HG02763 (cell line): Measurements from ENCODE around the gene TRIM13.
"Not testable (repeated sequence)": the region's sequence is repeated elsewhere in the genome, so short reads cannot be mapped to it uniquely, and the experiment has no call there.

Experiments used
- ATAC-seq: cut with Tn5 transposase; IDR thresholded peaks from one replicate; pipeline ENCODE4 v1.9.1; 2021; ENCODE audit warnings: mild to moderate bottlenecking, moderate library complexity; ENCODE audit not compliant: unreplicated experiment

TRIM13 gene, protein sequence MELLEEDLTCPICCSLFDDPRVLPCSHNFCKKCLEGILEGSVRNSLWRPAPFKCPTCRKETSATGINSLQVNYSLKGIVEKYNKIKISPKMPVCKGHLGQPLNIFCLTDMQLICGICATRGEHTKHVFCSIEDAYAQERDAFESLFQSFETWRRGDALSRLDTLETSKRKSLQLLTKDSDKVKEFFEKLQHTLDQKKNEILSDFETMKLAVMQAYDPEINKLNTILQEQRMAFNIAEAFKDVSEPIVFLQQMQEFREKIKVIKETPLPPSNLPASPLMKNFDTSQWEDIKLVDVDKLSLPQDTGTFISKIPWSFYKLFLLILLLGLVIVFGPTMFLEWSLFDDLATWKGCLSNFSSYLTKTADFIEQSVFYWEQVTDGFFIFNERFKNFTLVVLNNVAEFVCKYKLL

DNA sequence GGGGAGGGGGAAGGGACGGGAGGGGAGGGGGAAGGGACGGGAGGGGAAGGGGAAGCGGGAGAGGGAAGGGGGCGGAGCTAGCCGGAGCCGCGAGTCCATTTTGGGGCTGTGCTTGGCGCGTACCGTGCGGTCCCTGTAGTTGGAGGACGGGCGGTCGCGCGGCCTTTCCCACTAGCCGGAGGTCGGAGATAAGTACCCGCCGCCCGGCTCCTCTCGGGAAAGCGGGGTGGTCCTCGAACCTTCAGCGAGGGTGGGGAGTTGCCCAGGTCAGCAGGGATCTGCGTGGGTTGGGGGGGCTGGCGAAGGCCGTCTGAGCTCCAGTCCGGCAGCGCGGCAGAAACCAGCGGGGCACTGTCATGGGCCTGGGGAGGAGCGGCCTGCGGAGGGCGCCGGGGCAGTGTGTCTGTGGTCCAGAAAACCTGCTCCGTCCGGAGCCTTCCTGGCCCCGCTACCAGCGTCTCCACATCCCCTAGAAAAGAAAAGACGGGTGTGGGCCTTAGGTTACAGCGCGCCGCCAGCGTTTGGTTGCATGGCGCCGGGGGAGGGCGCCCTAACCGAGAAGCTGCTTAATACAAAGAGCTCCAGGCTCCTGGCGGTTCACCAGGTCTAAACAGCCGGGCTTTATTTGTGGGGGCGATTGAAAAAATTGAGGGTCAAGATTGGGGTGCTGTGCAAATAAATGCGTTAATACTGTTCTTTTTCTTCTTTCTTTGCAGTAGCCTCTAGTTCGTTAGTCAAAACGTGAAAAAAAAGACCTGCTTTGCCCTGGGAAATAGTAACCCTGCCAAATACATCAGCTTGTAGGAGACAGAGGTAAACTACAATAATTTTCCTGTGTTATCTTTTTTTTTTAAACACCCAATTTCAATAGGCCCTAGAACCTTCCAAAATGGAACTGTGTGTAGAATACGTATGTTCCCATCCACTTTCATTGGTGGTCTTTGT lies at the start of gene TRIM13:
Gene TRIM13, plus strand, starts transcription at position 92 of the 945 bp plus-strand sequence. CDS start 14,899 bp downstream, outside the sequence.
- peak; percentile 61 for ATAC-seq

DNA sequence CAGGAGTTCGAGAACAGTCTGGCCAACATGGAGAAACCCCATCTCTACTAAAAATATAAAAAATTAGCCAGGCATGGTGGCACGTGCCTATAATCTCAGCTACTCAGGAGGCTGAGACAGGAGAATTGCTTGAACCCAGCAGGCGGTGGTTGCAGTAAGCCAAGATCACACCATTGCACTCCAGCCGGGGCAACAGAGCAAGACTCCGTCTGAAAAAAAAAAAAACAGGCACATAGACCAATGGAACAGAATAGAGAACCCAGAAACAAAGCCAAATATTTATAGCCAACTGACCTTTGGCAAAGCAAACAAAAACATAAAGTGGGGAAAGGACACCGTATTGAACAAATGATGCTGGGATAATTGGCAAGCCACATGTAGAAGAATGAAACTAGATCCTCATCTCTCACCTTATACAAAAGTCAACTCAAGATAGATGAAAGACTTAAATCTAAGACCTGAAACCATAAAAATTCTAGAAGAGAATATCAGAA lies 48.0 kb upstream of the TRIM13 start:
- ATAC-seq, result not testable (repeated sequence)

DNA sequence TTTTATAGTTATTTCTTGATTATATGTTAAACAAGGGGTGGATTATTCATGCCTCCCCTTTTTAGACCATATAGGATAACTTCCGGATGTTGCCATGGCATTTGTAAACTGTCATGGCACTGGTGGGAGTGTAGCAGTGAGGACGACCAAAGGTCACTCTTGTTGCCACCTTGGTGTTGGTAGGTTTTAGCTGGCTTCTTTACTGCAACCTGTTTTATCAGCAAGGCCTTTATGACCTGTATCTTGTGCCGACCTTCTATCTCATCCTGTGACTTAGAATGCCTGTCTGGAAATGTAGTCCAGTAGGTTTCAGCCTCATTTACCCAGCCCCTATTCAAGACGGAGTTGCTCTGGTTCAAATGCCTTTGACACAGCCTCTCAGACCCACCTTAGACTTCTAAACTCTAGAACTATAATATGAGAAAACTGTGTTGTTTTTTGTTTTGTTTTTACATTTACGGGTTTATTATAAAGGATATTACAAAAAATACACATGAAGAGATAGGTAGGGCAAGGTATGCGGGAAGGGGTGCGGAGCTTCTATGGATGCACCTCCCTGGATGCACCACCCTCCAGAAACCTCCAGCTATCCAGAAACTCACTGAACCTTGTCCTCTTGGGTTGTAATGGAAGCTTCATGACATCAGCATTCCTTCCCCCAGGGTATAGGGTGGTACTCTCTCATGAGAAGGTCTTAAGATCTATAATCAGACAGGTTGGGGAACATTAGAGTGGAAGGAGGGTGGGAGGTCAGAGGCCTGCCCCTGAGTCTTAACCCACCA lies 44.9 kb upstream of the TRIM13 start:
- ATAC-seq, result no peak

DNA sequence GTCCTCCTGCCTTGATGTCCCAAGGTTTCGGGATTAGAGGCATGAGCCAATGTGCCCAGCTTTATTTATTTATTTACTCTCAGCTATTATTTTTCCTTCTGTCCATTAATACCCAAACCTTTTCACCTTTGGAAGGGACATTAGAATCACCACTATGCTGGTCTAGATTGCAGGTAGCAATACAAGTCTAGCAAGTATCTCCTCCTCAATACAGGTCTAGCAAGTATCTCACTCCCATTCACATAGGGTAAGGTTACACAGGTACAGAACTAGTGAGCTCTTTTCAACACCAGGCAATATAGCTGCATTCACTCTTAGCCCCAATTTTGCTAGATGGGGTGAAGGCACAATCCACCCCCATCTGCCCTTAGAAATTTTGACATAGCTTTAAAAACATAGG lies 43.3 kb upstream of the TRIM13 start:
- ATAC-seq, result no peak

DNA sequence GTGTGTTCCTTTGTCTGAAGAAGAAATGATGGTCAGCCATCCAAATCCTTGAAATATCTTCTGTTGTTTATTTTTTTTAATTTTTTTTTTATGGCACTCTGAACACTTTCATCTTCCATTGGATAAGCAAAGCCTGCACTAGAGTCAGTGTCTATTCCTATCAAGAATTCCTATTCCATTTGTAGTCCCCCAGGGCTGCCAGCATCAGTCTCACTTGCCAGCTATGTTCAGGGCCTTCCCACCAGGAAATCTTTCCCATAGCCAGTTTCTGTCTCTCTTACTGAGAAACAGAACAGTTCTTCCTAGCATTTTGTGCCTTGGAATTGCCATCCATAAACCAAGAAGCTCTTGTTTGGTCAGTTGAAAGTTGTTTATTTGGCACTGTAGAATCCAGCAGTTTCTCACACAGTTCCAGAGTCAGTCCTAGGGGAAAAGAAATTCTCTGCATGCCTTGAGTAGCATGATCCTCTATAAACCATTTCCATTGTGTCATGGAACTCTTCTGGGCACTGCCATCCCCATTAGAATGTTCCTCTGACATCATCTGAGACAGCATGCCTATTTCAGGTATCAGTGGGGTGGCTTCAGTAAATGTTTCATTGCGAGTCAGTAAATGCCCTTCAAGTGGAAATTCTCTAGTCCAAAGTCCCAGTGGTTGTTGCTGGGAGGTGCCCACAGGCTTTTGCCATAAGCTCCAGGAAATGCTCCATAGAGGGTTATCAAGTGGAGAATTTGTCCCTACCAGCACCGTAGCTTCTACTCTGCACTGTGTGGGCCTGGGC lies 42.0 kb upstream of the TRIM13 start:
- no peak for ATAC-seq

DNA sequence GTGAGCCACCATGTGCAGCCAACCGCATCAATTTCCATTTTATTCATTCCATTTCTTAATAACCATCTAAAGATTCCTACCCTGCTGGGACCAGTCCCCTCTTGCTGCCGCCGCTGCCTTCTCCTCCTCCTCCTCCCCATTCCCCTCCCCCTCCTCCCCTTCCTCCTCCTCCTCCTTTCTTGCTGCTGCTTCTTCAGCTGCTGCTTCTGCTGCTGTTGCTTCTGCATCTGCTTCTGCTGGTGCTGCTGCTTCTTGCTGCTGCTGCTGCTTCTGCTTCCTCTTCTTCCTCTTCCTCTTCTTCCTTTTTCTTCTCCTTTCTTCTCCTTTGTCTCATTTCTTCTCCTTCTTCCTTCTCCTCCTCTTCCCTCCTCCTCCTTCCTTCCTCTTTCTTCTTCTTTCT lies 40.7 kb upstream of the TRIM13 start:
- ATAC-seq, result no peak

DNA sequence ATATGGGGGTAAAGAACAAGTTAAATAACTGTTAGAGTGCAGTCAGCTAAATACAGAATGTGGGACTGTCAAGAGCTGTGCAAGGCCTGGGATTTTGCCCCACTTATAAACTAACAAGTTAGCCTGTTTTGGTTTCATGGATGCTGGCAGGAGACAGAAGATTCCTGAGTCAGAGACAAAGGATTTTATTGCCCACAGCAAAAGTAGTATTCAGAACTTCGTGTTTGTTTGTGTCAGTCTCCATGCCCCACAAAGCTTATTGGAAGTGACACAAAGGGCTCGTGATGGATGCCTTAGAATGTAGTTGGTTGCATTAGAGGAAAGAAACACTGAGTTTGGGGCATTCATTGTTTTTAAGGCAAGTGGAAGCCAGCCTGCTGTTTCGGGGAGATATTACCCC lies 38.5 kb upstream of the TRIM13 start:
- no peak for ATAC-seq

DNA sequence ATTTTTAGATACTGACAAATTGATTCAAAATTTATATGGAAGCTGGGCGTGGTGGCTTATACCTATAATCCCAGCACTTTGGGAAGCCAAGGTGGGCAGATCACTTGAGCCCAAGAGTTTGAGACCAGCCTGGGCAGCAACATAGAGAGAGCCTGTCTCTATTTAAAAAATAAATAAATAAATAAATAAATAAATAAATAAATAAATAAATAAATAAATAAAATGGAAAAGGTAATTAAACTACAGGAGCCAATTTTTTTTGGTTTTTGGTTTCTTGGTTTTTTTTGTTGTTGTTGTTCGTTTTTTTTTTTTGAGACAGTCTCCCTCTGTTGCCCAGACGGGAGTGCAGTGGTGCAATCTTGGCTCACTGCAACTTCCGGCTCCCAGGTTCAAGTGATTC lies 29.4 kb upstream of the TRIM13 start:
- ATAC-seq, result no peak

DNA sequence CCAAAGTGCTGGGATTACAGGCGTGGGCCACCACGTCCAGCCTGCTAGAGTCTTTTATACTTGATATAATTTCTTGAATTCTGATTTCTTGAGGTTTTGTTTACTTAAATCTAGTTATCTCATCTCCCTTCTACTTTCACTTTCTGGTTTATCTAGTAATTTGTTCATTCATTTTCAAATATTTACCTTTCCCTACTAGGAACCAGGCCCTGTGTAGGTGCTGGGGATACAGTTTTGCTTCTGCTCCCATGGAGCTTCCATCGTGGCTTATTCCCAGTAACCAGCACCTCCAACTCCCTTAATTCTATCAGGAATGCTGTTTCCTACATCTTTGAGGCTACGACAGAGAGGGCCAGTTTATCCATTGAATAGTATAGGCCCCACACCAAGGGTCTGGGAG lies 24.1 kb upstream of the TRIM13 start:
- no peak for ATAC-seq

DNA sequence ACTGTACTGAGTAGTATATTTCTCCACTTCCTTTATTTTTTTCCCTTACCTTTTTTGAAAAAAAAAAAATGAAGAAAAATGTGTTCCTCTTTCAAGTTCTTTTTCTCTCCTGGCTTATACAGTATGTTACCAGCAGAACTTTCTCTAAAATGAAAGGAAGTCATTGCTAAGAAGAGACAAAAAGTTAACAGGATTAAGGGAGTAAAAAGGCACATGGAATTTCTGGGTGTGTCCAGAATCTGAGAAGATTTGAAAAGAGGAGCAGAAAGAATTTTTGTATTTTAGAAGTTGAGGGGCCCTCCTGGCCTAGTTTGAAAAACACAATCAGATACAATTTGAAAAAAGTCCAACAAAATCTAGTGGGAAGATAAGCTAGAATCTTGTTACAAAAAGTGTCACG lies 21.0 kb upstream of the TRIM13 start:
- no peak for ATAC-seq

DNA sequence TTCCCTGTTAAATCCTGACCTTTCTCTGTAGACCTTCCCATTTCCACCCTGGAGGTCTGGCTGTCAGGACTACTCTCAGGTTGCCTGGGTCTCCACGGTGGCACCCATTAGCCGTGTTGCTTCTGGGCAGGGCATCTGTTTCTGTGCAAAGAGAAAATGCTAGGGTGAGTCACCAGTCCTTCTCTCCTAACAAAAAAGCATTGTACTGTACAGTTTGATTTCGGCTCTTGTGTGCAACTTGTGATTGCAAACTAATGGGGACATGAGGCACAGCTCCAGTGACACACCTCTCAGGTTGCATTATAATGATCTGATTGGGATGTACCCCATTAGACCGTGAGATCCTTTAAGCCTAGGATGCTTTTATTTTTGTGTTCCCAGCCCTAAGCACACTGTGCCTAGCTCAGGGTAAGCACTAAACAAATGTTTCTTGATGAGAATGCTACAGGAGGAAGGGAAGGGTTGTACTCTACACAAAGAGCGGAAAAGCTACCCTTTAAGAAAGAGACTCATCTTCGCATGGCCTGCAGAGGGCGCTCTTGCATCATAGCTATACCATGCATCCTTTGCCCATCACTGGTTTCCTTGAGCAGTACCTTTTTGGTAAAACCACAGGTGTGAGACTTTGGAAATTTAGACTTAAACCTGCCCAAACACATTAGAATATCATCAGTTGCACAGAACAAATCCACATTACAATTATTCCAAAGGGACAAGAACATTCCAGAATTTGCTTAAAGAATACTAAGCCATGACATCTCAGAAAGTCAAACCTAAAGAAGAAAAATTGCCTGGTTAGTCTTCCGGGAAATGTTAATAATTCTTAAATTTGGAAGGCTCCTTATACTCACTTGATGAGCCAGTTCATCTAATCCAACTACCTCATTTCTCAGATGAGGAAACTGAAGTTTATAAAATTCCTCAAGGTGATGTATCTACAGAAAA lies 20.3 kb upstream of the TRIM13 start:
- no peak for ATAC-seq

DNA sequence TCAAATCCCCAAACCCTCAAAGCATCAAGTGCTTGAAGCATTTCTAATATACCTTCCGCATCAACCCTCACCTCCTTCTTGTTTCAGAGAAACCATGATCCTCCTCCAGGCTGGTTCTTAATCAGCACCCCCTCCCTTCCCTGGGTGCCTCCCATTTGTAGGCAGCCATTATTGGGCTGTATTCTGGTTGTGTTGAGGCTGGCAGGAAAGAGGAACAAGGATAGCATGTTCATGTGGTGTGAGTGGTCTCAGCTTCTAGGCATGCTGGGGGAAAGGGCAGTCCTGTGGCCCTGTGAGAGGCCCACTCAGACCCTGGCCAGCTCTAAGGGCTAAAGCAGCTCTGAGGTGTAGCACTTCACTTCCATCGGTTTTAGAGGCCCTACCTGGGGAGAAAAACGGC lies 18.9 kb upstream of the TRIM13 start:
- ATAC-seq, result no peak

DNA sequence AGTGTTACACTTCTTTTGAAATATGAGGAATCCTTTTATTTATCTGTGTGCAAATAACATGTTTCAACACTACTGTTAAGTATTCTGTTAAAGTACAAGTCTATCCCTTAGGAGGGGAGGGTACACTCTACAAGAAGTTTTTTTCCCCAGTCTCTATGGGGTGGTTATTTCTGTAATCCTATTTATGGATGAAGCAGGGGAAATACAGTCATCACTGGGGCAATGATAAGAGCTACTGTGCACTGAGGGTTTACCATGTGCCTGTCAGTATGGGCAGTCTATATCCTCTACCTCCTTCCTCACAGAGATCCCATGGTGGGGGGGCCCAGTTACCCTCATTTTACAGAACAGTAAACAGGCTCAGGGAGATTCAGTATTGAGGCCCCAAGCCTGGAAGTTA lies 16.6 kb upstream of the TRIM13 start:
- no peak for ATAC-seq

DNA sequence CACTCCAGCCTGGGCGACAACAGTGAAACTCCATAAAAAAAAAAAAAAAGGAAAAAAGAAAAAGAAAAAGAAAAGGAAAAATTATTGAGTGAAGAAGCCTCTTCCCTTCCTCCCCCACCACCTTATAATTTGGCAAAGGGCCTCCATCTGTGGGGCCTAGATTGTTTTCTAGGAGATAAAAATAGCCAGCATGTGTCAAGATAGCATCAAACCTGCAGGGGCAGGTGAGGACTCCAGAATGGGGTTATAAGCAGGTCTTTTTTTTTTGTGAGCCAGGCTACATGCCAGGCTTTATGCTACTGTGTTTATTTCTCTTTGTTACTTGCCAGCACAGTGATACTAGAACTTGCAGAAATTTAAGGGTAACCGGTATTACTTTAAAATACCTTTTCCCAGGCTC lies 11.7 kb upstream of the TRIM13 start:
- ATAC-seq, result no peak

DNA sequence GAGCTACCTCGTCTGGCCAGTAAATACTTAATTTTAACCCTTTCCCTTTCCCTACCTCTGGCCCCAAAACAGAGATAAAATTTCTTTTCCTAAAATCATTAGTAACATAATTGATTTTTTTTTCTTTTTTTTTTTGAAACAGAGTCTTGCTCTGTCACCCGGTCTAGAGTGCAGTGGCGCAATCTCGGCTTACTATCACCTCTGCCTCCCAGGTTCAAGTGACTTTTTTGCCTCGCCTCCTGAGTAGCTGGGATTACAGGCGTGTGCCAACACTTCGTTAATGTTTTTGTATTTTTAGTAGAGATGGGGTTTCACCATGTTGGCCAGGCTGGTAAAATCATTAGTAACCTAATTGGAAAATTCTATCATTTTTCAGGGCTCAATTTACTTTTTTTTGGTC lies 10.4 kb upstream of the TRIM13 start:
- ATAC-seq, result no peak

DNA sequence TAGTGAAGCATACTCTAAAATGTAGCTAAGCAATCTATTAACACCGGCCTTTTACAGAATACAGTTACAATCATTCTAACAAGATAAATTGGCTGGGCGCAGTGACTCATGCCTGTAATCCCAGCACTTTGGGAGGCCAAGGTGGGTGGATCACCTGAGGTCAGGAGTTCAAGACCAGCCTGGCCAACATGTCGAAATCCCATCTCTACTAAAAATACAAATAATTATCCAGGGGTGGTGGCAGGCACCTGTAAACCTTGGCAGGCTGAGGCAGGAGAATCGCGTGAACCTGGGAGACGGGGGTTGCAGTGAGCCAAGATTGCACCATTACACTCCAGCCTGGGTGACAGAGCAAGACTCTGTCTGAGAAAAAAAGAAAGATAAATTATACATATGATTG lies 6.2 kb upstream of the TRIM13 start:
- ATAC-seq, result not testable (repeated sequence)

DNA sequence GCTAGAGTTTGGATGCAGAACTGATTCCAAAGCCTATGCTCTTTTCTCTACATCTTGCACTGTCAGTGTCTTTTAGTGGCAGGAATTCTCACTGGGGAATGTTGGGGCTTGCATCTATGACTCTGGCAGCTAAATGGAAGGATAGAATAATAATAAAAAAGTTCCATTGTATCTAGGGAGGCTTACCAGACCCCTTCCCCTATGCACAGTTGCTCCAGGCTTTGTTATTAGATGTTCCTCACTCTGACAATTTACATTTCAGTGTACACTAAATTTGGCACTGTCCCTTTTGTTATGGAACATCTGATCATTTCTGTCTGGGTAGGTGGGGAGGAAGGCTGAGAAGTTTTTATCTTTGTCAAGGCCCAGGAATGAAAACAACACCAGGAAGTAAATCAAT lies 3.7 kb upstream of the TRIM13 start:
- no peak for ATAC-seq

DNA sequence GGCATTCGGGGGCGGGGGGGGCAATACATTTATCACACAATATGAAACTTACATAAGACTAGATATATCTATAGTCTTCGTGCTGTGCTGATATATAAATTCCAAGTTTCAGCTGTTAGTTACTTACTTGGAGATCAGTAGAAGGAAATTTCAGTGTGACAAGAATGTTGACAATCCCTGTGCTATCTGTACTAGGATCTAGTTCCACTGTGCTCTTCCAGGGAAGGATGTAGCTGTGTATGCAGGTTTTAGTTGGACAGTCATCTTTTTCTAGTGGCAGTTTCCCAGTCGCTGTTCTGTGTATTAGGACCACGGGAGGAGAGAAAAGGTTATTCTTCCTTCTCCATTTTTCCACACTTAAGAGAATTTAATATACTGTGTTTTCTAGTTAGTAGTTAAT lies 3.2 kb upstream of the TRIM13 start:
- ATAC-seq, result no peak

DNA sequence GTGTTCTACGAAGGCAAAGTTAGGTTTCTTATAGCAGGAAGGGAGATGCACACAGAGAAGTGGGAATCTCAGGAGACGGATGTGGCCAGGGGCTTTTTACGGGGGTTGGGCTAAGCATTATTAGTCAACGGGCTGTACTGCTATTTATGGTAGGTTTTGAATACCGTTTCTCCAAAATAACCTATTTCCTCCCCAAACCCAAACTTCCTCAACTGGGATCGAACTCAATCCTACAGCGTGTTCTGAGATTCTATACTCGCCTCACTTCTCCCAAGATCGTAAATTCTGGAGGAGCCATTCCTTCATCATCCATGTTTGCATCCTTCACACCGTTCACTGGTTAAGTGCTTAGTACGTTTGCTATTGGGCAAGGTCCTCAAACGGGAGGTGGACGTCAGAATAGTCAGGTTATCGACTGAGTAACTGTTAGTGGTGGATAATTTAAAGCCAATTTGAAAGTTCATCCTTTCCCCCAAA lies 1.2 kb upstream of the TRIM13 start:
- ATAC-seq, result no peak
